Activated CD8-positive, alpha-beta memory T cell treated with anti-CD3 and anti-CD28 coated beads, Interleukin-2, amount 50 U/mL, for 48 hours (primary cell): ENCODE measurements around the gene GUSB.

Experiments
- DNase-seq: peaks from one replicate; pipeline ENCODE4 v3.0.0-alpha.2; 2020

The GUSB gene

DNA sequence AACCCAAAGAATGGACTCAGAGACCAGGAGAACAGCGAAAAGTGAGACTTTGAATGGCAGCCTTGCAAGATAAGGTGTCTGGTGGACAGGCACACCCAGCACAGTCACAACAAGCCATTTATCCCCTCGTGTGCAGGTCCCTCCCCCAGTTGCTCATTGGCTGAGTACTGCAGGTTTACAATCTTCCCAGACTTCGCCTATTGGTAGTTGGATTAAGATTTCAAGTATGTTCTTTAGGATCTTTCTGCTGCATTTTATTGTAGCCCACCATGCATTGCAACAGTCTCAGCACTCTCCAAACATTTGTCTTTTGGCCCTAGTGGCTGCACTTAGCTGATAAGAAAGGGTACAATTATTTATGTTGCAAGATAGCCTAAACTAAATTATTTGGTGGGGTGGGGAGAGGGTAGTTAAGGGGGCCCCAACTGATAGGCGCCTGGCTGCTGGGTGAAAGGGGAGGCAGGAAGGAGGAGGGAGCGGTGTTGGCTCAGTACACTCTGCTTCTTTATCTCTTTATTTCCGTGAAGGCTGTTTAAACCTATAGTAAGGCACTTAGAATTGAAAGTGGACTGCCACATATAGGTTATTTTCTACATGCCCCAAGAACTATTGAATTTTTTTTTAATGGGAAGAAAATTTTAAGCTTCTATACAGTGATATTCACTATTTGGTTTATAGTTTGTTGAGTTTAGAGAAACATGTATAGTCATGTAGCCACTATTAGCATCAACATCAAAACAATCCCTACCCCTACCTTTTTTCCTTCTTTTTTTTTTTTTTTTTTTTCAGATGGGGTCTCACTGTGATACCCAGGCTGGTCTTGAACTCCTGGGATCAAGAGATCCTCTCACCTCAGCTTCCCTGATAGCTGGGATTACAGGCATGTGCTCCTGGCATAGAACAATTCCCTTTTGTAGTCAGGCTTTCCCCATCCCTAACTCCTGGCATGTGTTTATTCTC lies 54.2 kb downstream of the GUSB start:
- DNase-seq: no peak

GRCh38 chr7:65926588-65926987 lies 55.4 kb downstream of the GUSB start:
- DNase-seq: no peak

DNA sequence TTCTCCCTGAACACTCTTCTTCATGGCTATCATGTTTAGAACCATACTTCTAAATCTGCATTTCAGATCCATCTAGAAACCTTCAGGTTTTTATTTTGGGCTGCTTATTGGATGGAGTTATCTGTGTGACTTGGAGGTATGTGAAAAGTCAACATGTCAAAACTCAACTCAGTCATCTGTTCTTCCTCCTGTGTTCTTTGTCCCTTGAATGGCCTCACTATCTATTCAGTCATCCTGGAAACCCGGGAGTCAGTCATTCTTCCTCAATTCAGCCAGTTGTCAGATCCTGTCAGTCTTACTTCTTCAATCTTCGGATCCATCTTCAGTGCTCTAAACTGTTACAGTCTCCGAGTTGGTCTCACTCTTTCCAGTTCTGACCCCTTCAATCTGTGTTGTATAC lies 57.0 kb downstream of the GUSB start:
- no peak for DNase-seq

GRCh38 chr7:65924193-65924592 lies 57.8 kb downstream of the GUSB start:
- DNase-seq: no peak

DNA sequence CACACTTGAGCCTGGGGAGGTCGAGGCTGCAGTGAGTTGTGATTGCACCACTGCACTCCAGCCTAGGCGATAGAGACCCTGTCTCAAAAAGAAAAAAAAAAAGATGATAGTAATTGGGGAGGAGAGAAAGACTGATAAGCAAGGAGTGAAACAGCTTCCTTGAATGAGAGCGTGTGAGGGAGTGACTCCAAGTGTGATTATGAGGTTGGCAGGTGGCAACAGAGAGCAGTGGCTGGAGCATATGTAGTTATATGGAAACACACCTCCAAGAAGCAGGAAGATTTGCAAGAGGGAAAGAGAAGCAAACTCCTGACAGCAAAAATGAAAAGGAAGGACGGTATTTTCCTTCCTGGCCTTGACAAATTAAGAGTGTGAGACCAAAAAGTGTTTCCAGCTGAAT lies 58.7 kb downstream of the GUSB start:
- no peak for DNase-seq

GRCh38 chr7:65915921-65916657 lies 65.9 kb downstream of the GUSB start:
- DNase-seq: no peak

GRCh38 chr7:65912237-65912636 lies 69.8 kb downstream of the GUSB start:
- DNase-seq: no peak
